Fibroblast of villous mesenchyme (primary cell): ENCODE results near the gene M1AP. TPM values are rescaled to one million over a fixed set of nuclear protein-coding genes. Genes with fewer than 3 reads are reported as not detected.

Experiments
- DNase-seq: peaks from one replicate; pipeline ENCODE4 v3.0.0-alpha.2; 2010; ENCODE audit warnings: low read depth
- H3K4me3 ChIP-seq: 2 replicates; pipeline ENCODE4 v1.5.1; 2011; ENCODE audit warnings: low read depth, mild to moderate bottlenecking, low read length
- total RNA-seq: library from RNA; depleted of rRNA; stranded (reverse); fragments of >200 nt; gene quantifications from 2 replicates; pipeline ENCODE4 v1.2.3, GENCODE V29; 2012
- TF ChIP-seq, protein P1 (sequence below): IDR thresholded peaks from 2 replicates; pipeline ENCODE4 v1.5.1; 2012; ENCODE audit warnings: low read depth, mild to moderate bottlenecking, low read length; ENCODE audit not compliant: insufficient read depth

M1AP gene
- total RNA-seq, 1 donor, result not detected

GRCh38 chr2:74550231-74550630 is 97.9 kb downstream of the M1AP start:
- no peak for DNase-seq
- no peak overlapping the region for H3K4me3 ChIP-seq
- TF ChIP-seq, protein P1, sequence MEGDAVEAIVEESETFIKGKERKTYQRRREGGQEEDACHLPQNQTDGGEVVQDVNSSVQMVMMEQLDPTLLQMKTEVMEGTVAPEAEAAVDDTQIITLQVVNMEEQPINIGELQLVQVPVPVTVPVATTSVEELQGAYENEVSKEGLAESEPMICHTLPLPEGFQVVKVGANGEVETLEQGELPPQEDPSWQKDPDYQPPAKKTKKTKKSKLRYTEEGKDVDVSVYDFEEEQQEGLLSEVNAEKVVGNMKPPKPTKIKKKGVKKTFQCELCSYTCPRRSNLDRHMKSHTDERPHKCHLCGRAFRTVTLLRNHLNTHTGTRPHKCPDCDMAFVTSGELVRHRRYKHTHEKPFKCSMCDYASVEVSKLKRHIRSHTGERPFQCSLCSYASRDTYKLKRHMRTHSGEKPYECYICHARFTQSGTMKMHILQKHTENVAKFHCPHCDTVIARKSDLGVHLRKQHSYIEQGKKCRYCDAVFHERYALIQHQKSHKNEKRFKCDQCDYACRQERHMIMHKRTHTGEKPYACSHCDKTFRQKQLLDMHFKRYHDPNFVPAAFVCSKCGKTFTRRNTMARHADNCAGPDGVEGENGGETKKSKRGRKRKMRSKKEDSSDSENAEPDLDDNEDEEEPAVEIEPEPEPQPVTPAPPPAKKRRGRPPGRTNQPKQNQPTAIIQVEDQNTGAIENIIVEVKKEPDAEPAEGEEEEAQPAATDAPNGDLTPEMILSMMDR, result no peak

GRCh38 chr2:74548900-74549826 is 99.0 kb downstream of the M1AP start:
- TF ChIP-seq, protein P1, result no peak
- H3K4me3 ChIP-seq, result peak overlapping the region; percentile 64
- DNase-seq, result peak; percentile 48

DNA sequence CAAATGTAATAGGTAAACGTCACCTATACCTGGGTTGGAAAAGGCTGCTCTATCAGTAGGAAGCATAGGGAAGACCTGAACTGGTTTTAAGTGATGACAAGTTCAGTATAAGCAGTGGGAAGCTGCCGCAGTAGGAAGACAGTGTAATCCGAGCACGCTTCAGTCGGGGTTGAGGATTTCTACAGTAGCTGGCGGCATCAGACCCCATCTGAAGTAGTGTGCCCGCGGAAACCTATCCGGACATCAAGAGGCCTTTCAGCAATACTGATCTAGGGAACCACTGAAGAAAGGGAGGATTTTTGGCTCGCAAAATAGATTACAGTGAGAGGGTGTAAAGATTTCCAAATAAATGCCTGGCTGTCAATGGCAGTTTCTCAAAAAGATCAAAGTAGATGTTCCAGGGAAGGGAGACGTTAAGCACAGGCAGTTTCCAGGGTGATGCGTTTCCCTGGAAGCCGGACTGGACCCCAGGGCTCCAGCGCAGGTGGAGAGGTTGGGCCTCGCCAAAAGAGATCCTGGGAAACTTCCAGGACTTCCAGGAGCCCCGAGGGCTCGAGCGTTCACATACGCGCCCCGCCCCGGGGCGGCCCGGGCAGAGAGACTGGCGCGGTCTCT is 99.7 kb downstream of the M1AP start:
- no peak for DNase-seq
- TF ChIP-seq, protein P1, result no peak
- peak overlapping the region; percentile 64 for H3K4me3 ChIP-seq

- DNase-seq, result no peak
- TF ChIP-seq, protein P1, result no peak
- no peak overlapping the region for H3K4me3 ChIP-seq
Measured at GRCh38 chr2:74546004-74546403, 102.1 kb downstream of the M1AP start.

DNA sequence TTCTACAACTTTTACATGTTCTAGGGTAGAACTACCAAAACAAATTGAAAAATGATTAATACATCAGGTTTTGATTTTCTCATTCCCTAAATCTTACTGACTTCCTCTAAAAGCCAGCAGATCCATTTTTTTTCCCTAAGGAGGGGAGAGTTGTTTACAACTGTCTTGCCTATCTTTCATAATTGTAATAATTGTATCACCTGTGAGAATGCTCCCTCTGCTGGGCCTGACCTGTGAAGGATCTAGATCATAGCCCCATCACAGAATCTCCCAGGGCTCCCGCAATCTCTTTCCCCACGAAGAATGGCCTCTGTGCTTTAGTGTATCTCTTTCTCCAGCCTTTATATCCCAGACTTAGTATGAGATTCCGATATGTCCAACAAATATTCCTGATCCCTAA is 103.5 kb downstream of the M1AP start:
- no peak overlapping the region for H3K4me3 ChIP-seq
- DNase-seq, result no peak
- TF ChIP-seq, protein P1, result peak; percentile 5

DNA sequence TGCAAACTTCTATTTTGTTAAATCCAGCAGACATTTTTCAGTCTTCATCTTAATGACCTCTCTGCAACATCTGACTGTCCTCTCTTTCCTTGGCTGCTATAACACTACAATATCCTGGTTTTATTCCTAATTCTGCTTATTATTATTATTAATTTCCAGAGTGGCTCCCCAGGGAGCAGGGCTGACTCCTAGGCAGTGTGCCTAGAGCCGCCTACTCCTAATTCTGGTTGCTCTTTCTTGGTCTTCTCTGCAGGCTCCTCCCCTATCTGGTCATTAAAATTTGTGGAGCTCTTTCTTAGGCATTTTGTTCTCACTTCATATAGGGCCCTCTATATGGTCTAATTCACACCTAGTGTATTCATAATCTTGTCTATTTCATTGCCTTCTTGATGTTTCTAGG is 105.2 kb downstream of the M1AP start:
- DNase-seq, result no peak
- TF ChIP-seq, protein P1, result no peak
- no peak overlapping the region for H3K4me3 ChIP-seq
